CD14-positive monocyte (primary cell): Measurements from ENCODE around the gene ANKRD40. TPM values are rescaled to one million over a fixed set of nuclear protein-coding genes. Genes with fewer than 3 reads are reported as not detected.

ENCODE experiments used
- DNase-seq, 3 donors: peaks; one replicate each; pipeline ENCODE4 v3.0.0-alpha.2; 2011 to 2022
- H2AFZ ChIP-seq: 2 replicates; pipeline ENCODE4 v1.6.0; 2012; ENCODE audit warnings: mild to moderate bottlenecking, low read depth, low read length, inconsistent platforms; ENCODE audit not compliant: insufficient read depth, poor library complexity, severe bottlenecking
- H3K27ac ChIP-seq, 2 donors: 1 replicate in 1 of 2; 2 replicates in 1 of 2; pipeline ENCODE4 v1.5.1; 2012 to 2013; ENCODE audit warnings: low read length in 2 of 2, control low read depth in 1 of 2, inconsistent platforms in 1 of 2, low read depth in 1 of 2, mild to moderate bottlenecking in 1 of 2
- H3K27me3 ChIP-seq, 2 donors: one replicate each; pipeline versions ENCODE4 v1.6.0 to v1.6.1; 2011 to 2013; ENCODE audit warnings: low read length in 2 of 2; ENCODE audit not compliant: control insufficient read depth in 2 of 2, insufficient read depth in 2 of 2
- H3K36me3 ChIP-seq, 2 donors: replicated peaks in 1 of 2; 1 replicate in 1 of 2; 2 replicates in 1 of 2; pipeline versions ENCODE4 v1.5.1 to v1.6.1; 2012 to 2013; ENCODE audit warnings: low read length in 2 of 2, control low read depth in 1 of 2, inconsistent platforms in 1 of 2, mild to moderate bottlenecking in 1 of 2; ENCODE audit not compliant: insufficient read depth in 2 of 2, control insufficient read depth in 1 of 2
- H3K4me1 ChIP-seq, 2 donors: 1 replicate in 1 of 2; 2 replicates in 1 of 2; pipeline versions ENCODE4 v1.5.1 to v1.6.1; 2012 to 2013; ENCODE audit warnings: low read length in 2 of 2, control low read depth in 1 of 2, inconsistent platforms in 1 of 2, mild to moderate bottlenecking in 1 of 2, moderate library complexity in 1 of 2; ENCODE audit not compliant: insufficient read depth in 2 of 2, control insufficient read depth in 1 of 2
- H3K4me2 ChIP-seq: replicated peaks from 2 replicates; pipeline ENCODE3; 2012; ENCODE audit warnings: low read length, moderate library complexity, mild to moderate bottlenecking; ENCODE audit not compliant: poor library complexity, severe bottlenecking; ENCODE audit errors: extremely low read depth
- H3K4me3 ChIP-seq, 3 experiments: fragments of 200-600 bp in 1 of 3; sonication (generic) in 1 of 3; replicated peaks in 1 of 3; 1 replicate in 2 of 3; 2 replicates in 1 of 3; pipeline ENCODE4 v1.5.1; 2011 to 2013; ENCODE audit warnings: low read length in 3 of 3, mild to moderate bottlenecking in 3 of 3, control low read depth in 2 of 3, low read depth in 2 of 3, inconsistent platforms in 1 of 3, moderate library complexity in 1 of 3
- H3K79me2 ChIP-seq: 2 replicates; pipeline ENCODE4 v1.6.0; 2012; ENCODE audit warnings: mild to moderate bottlenecking, control low read depth, inconsistent platforms, low read length, moderate library complexity; ENCODE audit not compliant: insufficient read depth
- H3K9ac ChIP-seq: 2 replicates; pipeline ENCODE4 v1.6.0; 2017; ENCODE audit warnings: low read length, mild to moderate bottlenecking; ENCODE audit not compliant: insufficient read depth, poor library complexity, severe bottlenecking
- H3K9me3 ChIP-seq, 2 donors: replicated peaks in 1 of 2; 1 replicate in 1 of 2; 2 replicates in 1 of 2; pipeline versions ENCODE4 v1.5.1 to v1.6.1; 2012 to 2013; ENCODE audit warnings: low read length in 2 of 2, control low read depth in 1 of 2; ENCODE audit not compliant: control insufficient read depth in 1 of 2, insufficient read depth in 1 of 2
- H4K20me1 ChIP-seq: 2 replicates; pipeline ENCODE4 v1.6.0; 2012; ENCODE audit warnings: mild to moderate bottlenecking, low read length, control low read depth, moderate library complexity; ENCODE audit not compliant: insufficient read depth
- H3K27ac Mint-ChIP-seq, 7 donors: one replicate each; pipeline ENCODE4 v1.8.0; 2020; ENCODE audit warnings: mild to moderate bottlenecking in 7 of 7, mixed read lengths in 7 of 7, moderate library complexity in 6 of 7, inconsistent platforms in 2 of 7
- H3K27me3 Mint-ChIP-seq, 3 donors: one replicate each; pipeline ENCODE4 v1.8.0; 2021 to 2022; ENCODE audit warnings: low read depth in 3 of 3, mild to moderate bottlenecking in 3 of 3, mixed read lengths in 3 of 3, moderate library complexity in 3 of 3, inconsistent platforms in 1 of 3
- H3K36me3 Mint-ChIP-seq, 2 donors: one replicate each; pipeline ENCODE4 v1.8.0; 2020; ENCODE audit warnings: mixed read lengths in 2 of 2, inconsistent platforms in 1 of 2, mild to moderate bottlenecking in 1 of 2
- H3K4me1 Mint-ChIP-seq: one replicate; pipeline ENCODE4 v1.8.0; 2020; ENCODE audit warnings: mild to moderate bottlenecking, mixed read lengths
- H3K4me3 Mint-ChIP-seq, 2 donors: one replicate each; pipeline ENCODE4 v1.8.0; 2020; ENCODE audit warnings: mild to moderate bottlenecking in 2 of 2, mixed read lengths in 2 of 2, moderate library complexity in 1 of 2
- H3K9me3 Mint-ChIP-seq, 7 donors: one replicate each; pipeline ENCODE4 v1.8.0; 2020 to 2022; ENCODE audit warnings: mixed read lengths in 7 of 7, mild to moderate bottlenecking in 6 of 7, moderate library complexity in 6 of 7, inconsistent platforms in 2 of 7
- CTCF ChIP-seq: fragments of 200-600 bp; IDR thresholded peaks from one replicate; pipeline ENCODE4 v1.8.0; 2022; ENCODE audit warnings: antibody characterized with exemption, mild to moderate bottlenecking
- WGBS: methylation state at CpG from one replicate; pipeline ENCODE4 v1.1.5; 2013; ENCODE audit warnings: missing lambda C conversion rate; ENCODE audit not compliant: insufficient coverage; 5-methylcytosine and 5-hydroxymethylcytosine counted together
- intact Hi-C, 2 donors: fragments of 100-400 bp; cut with micrococcal nuclease; formaldehyde crosslinking; loops; one replicate each; pipeline versions ENCODE4 v1.15.0 to v1.15.1; 2023
- polyA plus RNA-seq, 3 donors: library from polyadenylated mRNA; depleted of rRNA in 1 of 3; unstranded in 2 of 3; stranded (reverse) in 1 of 3; fragments of 300-500 nt in 2 of 3; fragments of >200 nt in 1 of 3; fragmentation: Illumina TruSeq in 2 of 3; gene quantifications; 1 replicate in 2 of 3; 2 replicates in 1 of 3; pipeline ENCODE4 v1.2.3, GENCODE V29; 2012 to 2021

Gene ANKRD40
- polyA plus RNA-seq, 3 donors = 3.4 to 21.8 (median 3.4) TPM

GRCh38 chr17:50675627-50676026 lies 32.1 kb downstream of the ANKRD40 start:
- 93% methylated on average over 7 of the region's 7 CpGs for WGBS
- Histone ChIP-seq H3K4me1 (peaks cover 0 to 8% of the 10 kb centered on the region in 2 donors), H4K20me1 (no peaks in the 10 kb centered on the region), H3K27me3 (no peaks in the 10 kb centered on the region), H3K9me3 (no peaks in the 10 kb centered on the region), H3K4me2 (no peak overlapping the region), H3K4me3 (no peak overlapping the region), H3K9ac (no peak overlapping the region), H3K79me2 (no peaks in the 10 kb centered on the region), H2AFZ (no peak overlapping the region), H3K27ac (no peak overlapping the region), H3K36me3 (no peaks in the 10 kb centered on the region)
- Mint-ChIP-seq H3K27ac (no peak overlapping the region), H3K9me3 (no peaks in the 10 kb centered on the region), H3K36me3 (peaks cover 0 to 12% of the 10 kb centered on the region in 2 donors), H3K4me1 (peaks cover 5% of the 10 kb centered on the region), H3K27me3 (peaks cover 2 to 10% (median 8%) of the 10 kb centered on the region in 3 donors), H3K4me3 (no peak overlapping the region)
- no peak for DNase-seq
- intact Hi-C loops = no loop called here
- no peak for TF ChIP-seq CTCF

- Histone ChIP-seq H3K36me3 (no peaks in the 10 kb centered on the region), H3K27ac (no peak overlapping the region), H3K9me3 (no peaks in the 10 kb centered on the region), H3K4me2 (no peak overlapping the region), H4K20me1 (no peaks in the 10 kb centered on the region), H3K79me2 (no peaks in the 10 kb centered on the region), H2AFZ (no peak overlapping the region), H3K4me3 (no peak overlapping the region), H3K9ac (no peak overlapping the region), H3K4me1 (peaks cover 0 to 7% of the 10 kb centered on the region in 2 donors), H3K27me3 (no peaks in the 10 kb centered on the region)
- Mint-ChIP-seq H3K4me1 (peaks cover 5% of the 10 kb centered on the region), H3K27ac (no peak overlapping the region), H3K27me3 (peaks cover 2 to 10% (median 5%) of the 10 kb centered on the region in 3 donors), H3K4me3 (no peak overlapping the region), H3K36me3 (peaks cover 0 to 12% of the 10 kb centered on the region in 2 donors), H3K9me3 (no peaks in the 10 kb centered on the region)
- intact Hi-C loops = no loop called here
- no peak for DNase-seq
- TF ChIP-seq CTCF = no peak
- whole genome bisulfite sequencing = 100% methylated on average over 1 of the region's 3 CpGs
These were observed 32.5 kb downstream of the ANKRD40 start for GRCh38 chr17:50675190-50675589.
